Osteoblast (primary cell): ENCODE measurements around the gene CPNE6. TPM values are rescaled to one million over a fixed set of nuclear protein-coding genes. Genes with fewer than 3 reads are reported as not detected.

Experiments
- DNase-seq: peaks from one replicate; pipeline ENCODE4 v3.0.0; 2011; ENCODE audit warnings: low spot score, mixed read lengths; ENCODE audit not compliant: insufficient read length; ENCODE audit errors: missing footprints
- H2AFZ ChIP-seq: 2 replicates; pipeline ENCODE4 v1.6.0; 2011; ENCODE audit warnings: mild to moderate bottlenecking, low read length
- H3K27ac ChIP-seq: 2 replicates; pipeline ENCODE4 v1.5.1; 2011; ENCODE audit warnings: mild to moderate bottlenecking, low read depth, low read length, moderate library complexity
- H3K27me3 ChIP-seq: 2 replicates; pipeline ENCODE4 v1.6.0; 2012; ENCODE audit warnings: mild to moderate bottlenecking, control low read depth, inconsistent platforms, low read length, moderate library complexity; ENCODE audit not compliant: insufficient read depth
- H3K36me3 ChIP-seq: 2 replicates; pipeline ENCODE4 v1.5.1; 2011; ENCODE audit warnings: mild to moderate bottlenecking, low read length, control low read depth, moderate library complexity; ENCODE audit not compliant: insufficient read depth
- H3K4me1 ChIP-seq: 2 replicates; pipeline ENCODE4 v1.5.1; 2011; ENCODE audit warnings: mild to moderate bottlenecking, low read length, control low read depth, moderate library complexity; ENCODE audit not compliant: insufficient read depth
- H3K4me2 ChIP-seq: 2 replicates; pipeline ENCODE4 v1.6.0; 2011; ENCODE audit warnings: mild to moderate bottlenecking, low read length; ENCODE audit not compliant: insufficient read depth
- H3K4me3 ChIP-seq: fragments of 200-600 bp; sonication (generic); 3 replicates; pipeline ENCODE4 v1.5.1; 2012; ENCODE audit warnings: mild to moderate bottlenecking, low read length, inconsistent platforms; ENCODE audit not compliant: insufficient read depth
- H3K79me2 ChIP-seq: 2 replicates; pipeline ENCODE4 v1.6.0; 2012; ENCODE audit warnings: mild to moderate bottlenecking, low read length, control low read depth, inconsistent platforms; ENCODE audit not compliant: insufficient read depth
- H3K9me3 ChIP-seq: 2 replicates; pipeline ENCODE4 v1.5.1; 2011; ENCODE audit warnings: low read depth, low read length, control low read depth
- H4K20me1 ChIP-seq: 2 replicates; pipeline ENCODE4 v1.6.0; 2012; ENCODE audit warnings: mild to moderate bottlenecking, low read length, control low read depth; ENCODE audit not compliant: insufficient read depth
- CTCF ChIP-seq: IDR thresholded peaks from 2 replicates; pipeline ENCODE4 v1.5.1; 2011; ENCODE audit warnings: mild to moderate bottlenecking, low read depth, low read length, moderate library complexity; ENCODE audit errors: extremely low read depth
- total RNA-seq: library from RNA; depleted of rRNA; stranded (reverse); fragments of >200 nt; gene quantifications from 2 replicates; pipeline ENCODE4 v1.2.3, GENCODE V29; 2012

The CPNE6 gene
- total RNA-seq, 1 donor: not detected

GRCh38 chr14:24093901-24094840, 22.8 kb downstream of the CPNE6 start, which contains the start of gene PCK2:
Gene PCK2 (plus strand): TSS chr14:24094311. CDS start chr14:24094406, 95 bp downstream.
- H3K79me2 ChIP-seq: peaks cover 10% of the 10 kb centered on the region
- TF ChIP-seq CTCF: no peak
- H2AFZ ChIP-seq: peak within 1 kb of the TSS; percentile 91
- H3K4me1 ChIP-seq: peaks cover 10% of the 10 kb centered on the region
- DNase-seq: peak; percentile 98
- H3K36me3 ChIP-seq: peaks cover 5% of the 10 kb centered on the region
- H3K27me3 ChIP-seq: no peaks in the 10 kb centered on the region
- no peaks in the 10 kb centered on the region for H4K20me1 ChIP-seq
- H3K4me3 ChIP-seq: peak within 1 kb of the TSS; percentile 92
- H3K9me3 ChIP-seq: no peaks in the 10 kb centered on the region
- peak within 1 kb of the TSS; percentile 57 for H3K27ac ChIP-seq
- peak within 1 kb of the TSS; percentile 89 for H3K4me2 ChIP-seq

- peak overlapping the region; percentile 92 for H3K4me3 ChIP-seq
- no peaks in the 10 kb centered on the region for H3K9me3 ChIP-seq
- peak; percentile 66 for DNase-seq
- H4K20me1 ChIP-seq: no peaks in the 10 kb centered on the region
- H2AFZ ChIP-seq: peak overlapping the region; percentile 91
- TF ChIP-seq CTCF: no peak
- H3K4me2 ChIP-seq: peak overlapping the region; percentile 89
- H3K27ac ChIP-seq: peak overlapping the region; percentile 57
- H3K27me3 ChIP-seq: no peaks in the 10 kb centered on the region
- peaks cover 10% of the 10 kb centered on the region for H3K4me1 ChIP-seq
- peaks cover 5% of the 10 kb centered on the region for H3K36me3 ChIP-seq
- peaks cover 10% of the 10 kb centered on the region for H3K79me2 ChIP-seq
Measured at GRCh38 chr14:24094841-24095270, 23.5 kb downstream of the CPNE6 start.

- Histone ChIP-seq H3K4me3 (peak overlapping the region; percentile 92), H4K20me1 (no peaks in the 10 kb centered on the region), H2AFZ (peak overlapping the region; percentile 91), H3K4me1 (peaks cover 10% of the 10 kb centered on the region), H3K27ac (peak overlapping the region; percentile 57), H3K9me3 (no peaks in the 10 kb centered on the region), H3K79me2 (peaks cover 10% of the 10 kb centered on the region), H3K36me3 (peaks cover 8% of the 10 kb centered on the region), H3K27me3 (no peaks in the 10 kb centered on the region), H3K4me2 (peak overlapping the region; percentile 89)
- TF ChIP-seq CTCF: no peak
- DNase-seq: peak; percentile 84
Measured at GRCh38 chr14:24095271-24096068, 24.1 kb downstream of the CPNE6 start.
